Measurements from ENCODE around the gene SLC2A14. TPM values are rescaled to one million over a fixed set of nuclear protein-coding genes. Genes with fewer than 3 reads are reported as not detected.
"Not testable (repeated sequence)": the region's sequence is repeated elsewhere in the genome, so short reads cannot be mapped to it uniquely, and the experiment has no call there.

SLC2A14 gene
- under 1 TPM in 1 of 4 donors, not detected in 3; 0.40 TPM for total RNA-seq

DNA sequence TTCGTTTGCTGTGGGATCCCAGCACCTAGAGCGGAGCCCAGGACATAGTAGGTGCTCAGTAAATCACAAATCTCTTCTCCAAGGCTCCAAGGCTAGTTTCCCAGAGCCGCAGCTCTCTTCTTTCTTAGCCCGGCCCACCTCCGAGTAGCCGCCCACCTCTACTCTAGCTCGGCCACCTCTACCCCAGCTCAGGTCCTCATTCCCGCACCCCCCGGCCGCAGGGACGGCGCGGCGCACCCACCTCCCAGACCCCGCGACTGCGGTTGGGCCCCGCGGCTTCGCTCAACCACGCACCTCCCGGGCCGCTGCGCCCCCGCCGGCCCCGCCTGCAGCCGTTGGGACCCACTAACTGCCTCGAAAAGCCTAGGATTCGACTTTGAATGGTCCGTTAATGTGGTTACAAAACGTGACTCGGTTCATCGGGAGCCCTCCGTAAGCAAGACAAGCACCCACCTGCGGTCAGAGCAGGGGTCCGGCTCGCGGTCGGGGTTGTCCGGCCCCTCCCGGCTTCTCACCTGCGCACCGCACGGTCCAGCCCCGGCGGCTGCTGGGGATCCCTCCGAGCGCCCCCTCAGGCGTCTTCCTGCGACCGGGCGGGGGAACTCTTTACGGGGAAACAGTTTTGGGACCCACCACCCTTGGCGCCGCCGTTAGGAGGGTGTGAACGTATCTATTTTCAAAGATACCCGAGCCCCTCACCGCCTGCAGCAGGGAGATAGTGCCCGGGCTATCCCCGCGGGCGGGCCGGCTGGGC is at the start of gene SLC2A14:
SLC2A14 (minus strand) TSS at position 350 of the 754 bp plus-strand sequence. CDS start 3,035 bp downstream, outside the sequence.
- no peak for DNase-seq
- Histone ChIP-seq H3K36me3 (no peaks in the 10 kb centered on the region), H3K27ac (no peak within 1 kb of the TSS), H3K9me3 (no peaks in the 10 kb centered on the region), H3K4me1 (no peaks in the 10 kb centered on the region), H3K4me3 (replicated peaks in 1 of 3) (no peak within 1 kb of the TSS), H3K27me3 (peaks cover 14% of the 10 kb centered on the region)
- intact Hi-C loops (cut with DNase I) = no loop called here
- TF ChIP-seq, protein P1, sequence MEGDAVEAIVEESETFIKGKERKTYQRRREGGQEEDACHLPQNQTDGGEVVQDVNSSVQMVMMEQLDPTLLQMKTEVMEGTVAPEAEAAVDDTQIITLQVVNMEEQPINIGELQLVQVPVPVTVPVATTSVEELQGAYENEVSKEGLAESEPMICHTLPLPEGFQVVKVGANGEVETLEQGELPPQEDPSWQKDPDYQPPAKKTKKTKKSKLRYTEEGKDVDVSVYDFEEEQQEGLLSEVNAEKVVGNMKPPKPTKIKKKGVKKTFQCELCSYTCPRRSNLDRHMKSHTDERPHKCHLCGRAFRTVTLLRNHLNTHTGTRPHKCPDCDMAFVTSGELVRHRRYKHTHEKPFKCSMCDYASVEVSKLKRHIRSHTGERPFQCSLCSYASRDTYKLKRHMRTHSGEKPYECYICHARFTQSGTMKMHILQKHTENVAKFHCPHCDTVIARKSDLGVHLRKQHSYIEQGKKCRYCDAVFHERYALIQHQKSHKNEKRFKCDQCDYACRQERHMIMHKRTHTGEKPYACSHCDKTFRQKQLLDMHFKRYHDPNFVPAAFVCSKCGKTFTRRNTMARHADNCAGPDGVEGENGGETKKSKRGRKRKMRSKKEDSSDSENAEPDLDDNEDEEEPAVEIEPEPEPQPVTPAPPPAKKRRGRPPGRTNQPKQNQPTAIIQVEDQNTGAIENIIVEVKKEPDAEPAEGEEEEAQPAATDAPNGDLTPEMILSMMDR (IDR thresholded peaks at IDR 0.05) = no peak
- no peak for TF ChIP-seq POLR2A (IDR thresholded peaks at IDR 0.05)
- 12 to 32% methylated on average over 14 to 55 of the region's 65 CpGs for WGBS, 2 donors

DNA sequence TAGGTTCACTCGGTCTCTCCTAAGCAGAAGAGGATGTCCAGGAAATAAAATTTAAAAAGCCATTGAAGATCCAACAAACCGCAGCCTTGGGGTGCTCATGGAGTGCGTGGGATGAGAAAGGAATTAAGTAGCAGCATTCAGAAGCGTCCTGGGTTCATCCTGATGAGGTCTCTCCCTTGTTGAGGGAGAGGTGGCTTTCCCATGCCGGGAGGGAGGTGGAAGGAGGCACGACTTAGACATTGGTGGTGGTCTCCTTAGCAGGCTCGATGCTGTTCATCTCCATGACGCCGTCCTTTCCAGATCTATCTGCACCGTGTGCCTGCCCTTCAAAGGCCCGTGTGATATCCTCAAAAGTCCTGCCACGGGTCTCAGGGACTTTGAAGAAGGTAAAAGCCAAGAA is 48.5 kb upstream of the SLC2A14 start:
- H3K9me3 ChIP-seq; intact Hi-C loops (cut with DNase I); H3K4me1 ChIP-seq; H3K27me3 ChIP-seq; DNase-seq; H3K4me3 ChIP-seq (replicated peaks in 1 of 3); H3K27ac ChIP-seq: not testable (repeated sequence)
- 85 to 87% methylated on average over 12 of the region's 12 CpGs for WGBS, 2 donors
- peaks cover 30 to 31% of the 10 kb centered on the region in 2 donors for H3K36me3 ChIP-seq

DNA sequence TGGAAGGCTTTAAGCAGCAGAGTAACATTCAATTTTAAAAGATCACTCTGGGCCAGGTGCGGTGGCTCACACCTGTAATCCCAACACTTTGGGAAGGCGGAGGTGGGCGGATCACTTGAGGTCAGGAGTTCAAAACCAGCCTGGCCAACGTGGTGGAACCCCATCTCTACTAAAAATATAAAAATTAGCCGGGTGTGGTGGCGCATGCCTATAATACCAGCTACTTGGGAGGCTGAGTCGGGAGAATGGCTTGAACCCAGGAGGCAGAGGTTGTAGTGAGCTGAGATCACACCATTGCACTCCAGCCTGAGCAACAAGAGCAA is 45.5 kb upstream of the SLC2A14 start:
- H3K27me3 ChIP-seq; H3K9me3 ChIP-seq; H3K4me1 ChIP-seq; H3K4me3 ChIP-seq (replicated peaks in 1 of 3); H3K27ac ChIP-seq; intact Hi-C loops (cut with DNase I); DNase-seq: not testable (repeated sequence)
- 89 to 94% methylated on average over 7 of the region's 7 CpGs for WGBS, 2 donors
- peaks cover 20% of the 10 kb centered on the region in 2 donors for H3K36me3 ChIP-seq

DNA sequence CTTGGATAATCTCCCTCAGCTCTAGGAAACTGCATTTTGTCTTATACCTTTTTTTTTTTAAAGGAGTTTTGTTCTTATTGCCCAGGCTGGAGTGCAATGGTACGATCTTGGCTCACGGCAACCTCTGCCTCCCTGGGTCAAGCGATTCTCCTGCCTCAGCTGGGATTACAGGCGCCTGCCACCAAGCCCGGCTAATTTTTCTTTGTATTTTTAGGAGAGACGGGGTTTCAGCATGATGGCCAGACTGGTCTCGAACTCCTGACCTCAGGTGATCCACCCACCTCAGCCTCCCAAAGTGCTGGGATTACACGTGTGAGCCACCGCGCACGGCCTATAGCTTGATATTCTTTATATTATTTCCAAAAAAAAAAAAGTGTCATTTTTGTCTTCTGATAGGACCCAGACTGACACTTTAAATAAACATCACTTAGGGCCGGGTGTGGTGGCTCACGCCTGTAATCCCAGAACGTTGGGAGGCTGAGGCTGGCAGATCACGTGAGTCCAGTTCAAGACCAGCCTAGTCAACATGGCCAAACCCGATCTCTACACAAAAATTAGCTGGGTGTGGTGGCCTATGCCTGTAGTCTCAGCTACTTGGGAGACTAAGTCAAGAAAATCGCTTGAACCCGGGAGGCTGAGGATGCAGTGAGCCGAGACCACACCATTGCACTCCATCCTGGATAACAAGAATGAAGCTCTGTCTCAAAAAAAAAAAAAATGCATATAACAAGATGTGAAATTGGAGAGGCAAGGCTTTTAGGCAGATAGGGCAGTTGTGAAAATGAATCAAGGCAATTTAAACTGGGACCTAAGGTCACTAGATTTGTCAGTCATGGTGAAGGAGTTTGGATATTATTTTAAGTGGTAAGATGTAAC is 44.9 kb upstream of the SLC2A14 start:
- Histone ChIP-seq H3K27me3 (no peaks in the 10 kb centered on the region), H3K36me3 (peaks cover 16 to 18% of the 10 kb centered on the region in 2 donors), H3K27ac (no peak overlapping the region), H3K4me3 (replicated peaks in 1 of 3) (no peak overlapping the region), H3K9me3 (no peaks in the 10 kb centered on the region), H3K4me1 (no peaks in the 10 kb centered on the region)
- 94% methylated on average over 19 of the region's 19 CpGs for WGBS, 2 donors
- intact Hi-C loops (cut with DNase I) = no loop called here
- TF ChIP-seq POLR2A (IDR thresholded peaks at IDR 0.05) = no peak
- TF ChIP-seq, protein P1 (IDR thresholded peaks at IDR 0.05) = no peak
- no peak for DNase-seq

DNA sequence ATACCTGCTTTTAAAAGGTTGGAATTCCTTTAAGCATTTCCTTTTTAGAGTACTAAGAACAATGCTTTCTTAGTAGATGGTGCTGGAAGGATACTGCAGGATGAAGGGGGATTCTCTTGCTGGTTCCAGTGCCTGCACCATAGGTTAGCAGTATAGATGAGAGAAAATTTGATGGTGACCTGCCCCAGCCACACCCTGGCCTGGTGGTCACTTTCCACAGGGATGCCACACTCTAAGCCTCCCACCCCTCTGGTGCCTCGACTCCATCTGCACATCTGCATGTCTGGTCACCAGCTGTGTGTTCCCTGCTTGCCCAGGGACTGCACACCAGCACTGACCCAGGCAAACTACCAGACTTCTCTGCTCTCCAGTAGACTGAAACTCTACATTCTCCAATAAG is 44.2 kb upstream of the SLC2A14 start:
- intact Hi-C loops (cut with DNase I) = no loop called here
- H3K27me3 ChIP-seq = no peaks in the 10 kb centered on the region
- peaks cover 9 to 11% of the 10 kb centered on the region in 2 donors for H3K36me3 ChIP-seq
- no peak overlapping the region for H3K4me3 ChIP-seq (replicated peaks in 1 of 3)
- no peaks in the 10 kb centered on the region for H3K9me3 ChIP-seq
- no peak overlapping the region for H3K27ac ChIP-seq
- DNase-seq = no peak
- WGBS, 2 donors = 55 to 69% methylated on average over 1 of the region's 1 CpG
- no peaks in the 10 kb centered on the region for H3K4me1 ChIP-seq
- TF ChIP-seq, protein P1 (IDR thresholded peaks at IDR 0.05) = no peak
- TF ChIP-seq POLR2A (IDR thresholded peaks at IDR 0.05) = no peak

Data from thyroid gland (tissue), 4 donors.